Hepatocyte (in vitro differentiated cells): ENCODE measurements around the gene PRTG. TPM values are rescaled to one million over a fixed set of nuclear protein-coding genes. Genes with fewer than 3 reads are reported as not detected.

Source experiments
- DNase-seq: peaks from one replicate; pipeline ENCODE4 v3.0.0-alpha.2; 2016; ENCODE audit warnings: low spot score
- H2AFZ ChIP-seq: fragments of 200-600 bp; sonication (generic); 2 replicates; pipeline ENCODE4 v1.6.0; 2016; ENCODE audit warnings: antibody characterized with exemption, mild to moderate bottlenecking
- H3K27ac ChIP-seq: fragments of 200-600 bp; sonication (generic); 2 replicates; pipeline ENCODE4 v1.5.1; 2016; ENCODE audit warnings: mild to moderate bottlenecking
- H3K27me3 ChIP-seq: fragments of 200-600 bp; sonication (generic); 2 replicates; pipeline ENCODE4 v1.6.1; 2016
- H3K36me3 ChIP-seq: fragments of 200-600 bp; sonication (generic); replicated peaks from 2 replicates; pipeline ENCODE4 v1.5.1; 2016; ENCODE audit warnings: low read depth; ENCODE audit not compliant: insufficient read depth
- H3K4me1 ChIP-seq: fragments of 200-600 bp; sonication (generic); 2 replicates; pipeline ENCODE4 v1.5.1; 2016; ENCODE audit warnings: mild to moderate bottlenecking, moderate library complexity; ENCODE audit not compliant: insufficient read depth
- H3K4me2 ChIP-seq: fragments of 200-600 bp; sonication (generic); 2 replicates; pipeline ENCODE4 v1.6.0; 2016
- H3K4me3 ChIP-seq: fragments of 200-600 bp; sonication (generic); 2 replicates; pipeline ENCODE4 v1.5.1; 2016; ENCODE audit warnings: mild to moderate bottlenecking
- H3K79me2 ChIP-seq: fragments of 200-600 bp; sonication (generic); 2 replicates; pipeline ENCODE4 v1.6.0; 2017; ENCODE audit warnings: mild to moderate bottlenecking
- H3K9me2 ChIP-seq: fragments of 200-600 bp; sonication (generic); replicated peaks from 2 replicates; pipeline ENCODE4 v1.6.0; 2017; ENCODE audit warnings: mild to moderate bottlenecking; ENCODE audit not compliant: insufficient read depth
- H3K9me3 ChIP-seq: fragments of 200-600 bp; sonication (generic); 2 replicates; pipeline ENCODE4 v1.5.1; 2016; ENCODE audit warnings: low read depth, mild to moderate bottlenecking
- H4K20me1 ChIP-seq: fragments of 200-600 bp; sonication (generic); 2 replicates; pipeline ENCODE4 v1.6.0; 2016; ENCODE audit warnings: mild to moderate bottlenecking; ENCODE audit not compliant: insufficient read depth, poor library complexity, severe bottlenecking
- EZH2 ChIP-seq: fragments of 200-600 bp; sonication (generic); IDR thresholded peaks from 2 replicates; pipeline ENCODE4 v1.6.1; 2016; ENCODE audit warnings: antibody characterized with exemption, mild to moderate bottlenecking, borderline replicate concordance
- EZH2phosphoT487 ChIP-seq: fragments of 200-600 bp; sonication (generic); IDR thresholded peaks from one replicate; pipeline ENCODE4 v1.6.1; 2018; ENCODE audit warnings: antibody characterized with exemption, mild to moderate bottlenecking, low read depth, moderate library complexity; ENCODE audit not compliant: unreplicated experiment, severe bottlenecking
- WGBS: methylation state at CpG from one replicate; pipeline ENCODE4 v1.1.6; 2016; ENCODE audit warnings: low lambda C conversion rate; ENCODE audit errors: missing lambda C conversion rate; 5-methylcytosine and 5-hydroxymethylcytosine counted together
- polyA plus RNA-seq: library from polyadenylated mRNA; unstranded; fragments of >200 nt; fragmentation: Nextera tagmentation; extraction: Ambion mirVana; gene quantifications from 2 replicates; pipeline ENCODE4 v1.2.1, GENCODE V29; 2016
- total RNA-seq: library from RNA; depleted of rRNA; stranded (reverse); fragments of >200 nt; gene quantifications from 2 replicates; pipeline ENCODE4 v1.2.3, GENCODE V29; 2014
- TF ChIP-seq, protein P1 (sequence below): fragments of 200-600 bp; sonication (generic); IDR thresholded peaks from 2 replicates; pipeline ENCODE4 v1.5.1; 2016; ENCODE audit warnings: antibody characterized with exemption, mild to moderate bottlenecking; ENCODE audit not compliant: poor library complexity

PRTG gene
- total and polyA plus RNA-seq, 2 experiments from 2014 or later = 6.6 to 19.0 TPM

DNA sequence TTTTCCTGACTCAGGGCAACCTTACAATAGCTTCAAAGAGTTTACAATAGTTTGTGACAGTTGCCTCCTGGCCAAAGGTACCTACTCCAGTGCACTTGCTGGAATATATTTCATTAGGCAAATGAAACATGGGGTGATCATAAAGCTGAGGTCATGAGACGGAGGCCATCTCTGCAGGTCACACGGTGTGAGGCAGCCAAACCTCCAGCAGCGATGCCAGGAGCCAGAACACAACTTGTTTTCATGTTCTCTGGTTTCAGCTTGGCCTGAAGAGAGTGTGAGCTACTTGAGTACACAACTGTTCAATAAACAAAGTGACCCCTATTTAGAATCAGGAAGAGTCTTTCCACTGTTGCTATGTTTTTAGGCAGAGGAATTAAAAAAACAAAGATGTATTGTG, 112.1 kb downstream of the PRTG start:
- Histone ChIP-seq H3K27me3 (no peaks in the 10 kb centered on the region), H3K4me1 (no peaks in the 10 kb centered on the region), H2AFZ (no peak overlapping the region), H3K36me3 (no peaks in the 10 kb centered on the region), H3K4me2 (no peak overlapping the region), H3K79me2 (no peaks in the 10 kb centered on the region), H3K4me3 (no peak overlapping the region), H3K27ac (peak overlapping the region; percentile 9), H3K9me3 (no peaks in the 10 kb centered on the region), H4K20me1 (no peaks in the 10 kb centered on the region), H3K9me2 (no peaks in the 10 kb centered on the region)
- DNase-seq = no peak
- TF ChIP-seq EZH2 = no peak
- TF ChIP-seq, protein P1, sequence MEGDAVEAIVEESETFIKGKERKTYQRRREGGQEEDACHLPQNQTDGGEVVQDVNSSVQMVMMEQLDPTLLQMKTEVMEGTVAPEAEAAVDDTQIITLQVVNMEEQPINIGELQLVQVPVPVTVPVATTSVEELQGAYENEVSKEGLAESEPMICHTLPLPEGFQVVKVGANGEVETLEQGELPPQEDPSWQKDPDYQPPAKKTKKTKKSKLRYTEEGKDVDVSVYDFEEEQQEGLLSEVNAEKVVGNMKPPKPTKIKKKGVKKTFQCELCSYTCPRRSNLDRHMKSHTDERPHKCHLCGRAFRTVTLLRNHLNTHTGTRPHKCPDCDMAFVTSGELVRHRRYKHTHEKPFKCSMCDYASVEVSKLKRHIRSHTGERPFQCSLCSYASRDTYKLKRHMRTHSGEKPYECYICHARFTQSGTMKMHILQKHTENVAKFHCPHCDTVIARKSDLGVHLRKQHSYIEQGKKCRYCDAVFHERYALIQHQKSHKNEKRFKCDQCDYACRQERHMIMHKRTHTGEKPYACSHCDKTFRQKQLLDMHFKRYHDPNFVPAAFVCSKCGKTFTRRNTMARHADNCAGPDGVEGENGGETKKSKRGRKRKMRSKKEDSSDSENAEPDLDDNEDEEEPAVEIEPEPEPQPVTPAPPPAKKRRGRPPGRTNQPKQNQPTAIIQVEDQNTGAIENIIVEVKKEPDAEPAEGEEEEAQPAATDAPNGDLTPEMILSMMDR = no peak
- TF ChIP-seq EZH2phosphoT487 = no peak
- WGBS = 88% methylated on average over 3 of the region's 3 CpGs

DNA sequence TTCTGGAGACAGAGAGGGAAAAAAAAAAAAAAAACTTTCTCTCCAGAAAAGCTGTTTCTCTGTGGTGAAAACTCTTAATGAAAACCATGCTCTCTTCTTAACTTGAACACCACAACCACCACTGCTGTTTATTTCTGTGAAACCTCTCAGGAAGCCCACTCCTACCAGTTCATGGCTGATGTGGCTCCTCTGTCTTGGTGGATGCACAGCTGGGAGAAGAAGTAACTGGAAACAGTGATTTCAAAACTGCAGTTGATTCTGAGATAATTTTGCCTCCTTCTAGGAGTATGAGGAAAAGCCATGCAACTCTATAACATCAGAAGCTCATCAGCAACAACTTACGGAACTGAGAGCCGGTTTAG, 114.6 kb downstream of the PRTG start:
- no peak overlapping the region for H3K4me2 ChIP-seq
- WGBS = 82% methylated on average over 2 of the region's 2 CpGs
- TF ChIP-seq EZH2 (no peak), EZH2phosphoT487 (no peak)
- TF ChIP-seq, protein P1 = no peak
- no peaks in the 10 kb centered on the region for H3K4me1 ChIP-seq
- H2AFZ ChIP-seq = no peak overlapping the region
- peak overlapping the region; percentile 88 for H3K27ac ChIP-seq
- H3K79me2 ChIP-seq = no peaks in the 10 kb centered on the region
- H4K20me1 ChIP-seq = no peaks in the 10 kb centered on the region
- no peak for DNase-seq
- no peaks in the 10 kb centered on the region for H3K9me3 ChIP-seq
- no peaks in the 10 kb centered on the region for H3K27me3 ChIP-seq
- H3K9me2 ChIP-seq = no peaks in the 10 kb centered on the region
- H3K36me3 ChIP-seq = no peaks in the 10 kb centered on the region
- H3K4me3 ChIP-seq = no peak overlapping the region

DNA sequence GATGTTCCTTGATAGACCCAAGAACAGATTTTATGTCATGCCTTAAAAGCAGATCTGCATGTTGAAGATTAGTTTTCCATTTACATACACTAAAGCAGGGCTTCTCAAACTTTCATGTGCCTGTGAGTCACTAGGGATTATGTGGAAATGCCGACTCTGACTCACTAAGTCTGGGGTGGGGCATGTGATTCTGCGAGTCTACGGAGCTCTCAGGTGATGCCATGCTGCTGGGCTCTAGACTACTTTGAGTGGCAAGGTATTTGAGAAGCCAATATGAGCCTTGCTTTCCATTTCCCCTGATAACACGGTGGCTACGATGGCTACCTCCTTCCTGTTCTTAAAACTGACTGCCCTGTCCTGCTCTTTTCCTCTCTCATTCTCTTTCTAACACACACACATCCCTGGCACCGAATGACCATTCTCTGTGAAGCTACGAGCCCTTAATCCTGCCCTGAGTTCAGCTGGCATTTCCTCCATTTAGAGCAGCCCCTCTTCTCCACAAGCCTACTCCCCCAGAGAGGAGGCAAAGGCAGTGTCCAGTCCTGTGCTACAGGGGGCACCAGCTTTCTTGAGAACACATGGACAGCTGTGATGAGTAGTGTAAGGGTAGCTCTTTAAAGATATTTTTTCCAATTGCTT, 115.1 kb downstream of the PRTG start:
- Histone ChIP-seq H3K79me2 (no peaks in the 10 kb centered on the region), H3K9me3 (no peaks in the 10 kb centered on the region), H3K9me2 (no peaks in the 10 kb centered on the region), H3K27ac (peak overlapping the region; percentile 88), H3K4me1 (no peaks in the 10 kb centered on the region), H3K4me2 (no peak overlapping the region), H3K4me3 (no peak overlapping the region), H3K27me3 (no peaks in the 10 kb centered on the region), H4K20me1 (no peaks in the 10 kb centered on the region), H2AFZ (no peak overlapping the region), H3K36me3 (no peaks in the 10 kb centered on the region)
- TF ChIP-seq EZH2phosphoT487 (no peak), EZH2 (no peak)
- TF ChIP-seq, protein P1 = no peak
- WGBS = 64% methylated on average over 7 of the region's 7 CpGs
- DNase-seq = peak; percentile 80
